Fibroblast of lung (primary cell): ENCODE results near the gene AMPD1.

ENCODE experiments used
- EZH2 ChIP-seq: IDR thresholded peaks from 2 replicates; pipeline ENCODE4 v1.5.1; 2012; ENCODE audit warnings: low read length, control low read depth, mild to moderate bottlenecking; ENCODE audit errors: missing control alignments
- TF ChIP-seq, protein P1 (sequence below), 2 donors: IDR thresholded peaks in 1 of 2; conservative IDR thresholded peaks in 1 of 2; 1 replicate in 1 of 2; 2 replicates in 1 of 2; pipeline ENCODE4 v1.5.1; 2011 to 2012; ENCODE audit warnings: low read length in 2 of 2, control low read depth in 1 of 2, inconsistent platforms in 1 of 2, low read depth in 1 of 2, mild to moderate bottlenecking in 1 of 2

DNA sequence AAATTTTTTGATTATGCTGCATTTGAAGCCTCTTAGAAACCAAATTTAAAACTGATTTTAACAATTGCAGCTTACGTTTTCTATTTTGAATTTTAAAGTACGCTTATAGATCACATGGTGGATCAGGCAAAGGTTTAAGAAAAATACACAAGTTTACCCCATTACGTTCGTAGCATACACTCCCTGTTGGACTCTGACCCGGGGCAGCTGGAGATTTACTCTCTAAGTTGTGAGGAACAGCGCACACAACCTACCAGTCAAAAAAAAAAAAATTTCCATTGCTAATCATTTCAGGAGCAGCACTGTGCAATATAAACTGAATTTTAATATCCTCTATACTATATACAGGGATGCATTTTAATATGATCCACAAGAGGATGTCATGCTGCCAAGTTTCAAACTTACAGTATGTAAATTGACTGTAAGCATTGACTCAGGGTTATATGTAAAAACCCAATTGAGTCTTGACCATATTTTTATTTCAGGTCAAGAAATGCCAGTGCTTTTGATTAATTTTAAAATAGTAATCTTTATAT is 42.0 kb upstream of the AMPD1 start:
- TF ChIP-seq, protein P1, sequence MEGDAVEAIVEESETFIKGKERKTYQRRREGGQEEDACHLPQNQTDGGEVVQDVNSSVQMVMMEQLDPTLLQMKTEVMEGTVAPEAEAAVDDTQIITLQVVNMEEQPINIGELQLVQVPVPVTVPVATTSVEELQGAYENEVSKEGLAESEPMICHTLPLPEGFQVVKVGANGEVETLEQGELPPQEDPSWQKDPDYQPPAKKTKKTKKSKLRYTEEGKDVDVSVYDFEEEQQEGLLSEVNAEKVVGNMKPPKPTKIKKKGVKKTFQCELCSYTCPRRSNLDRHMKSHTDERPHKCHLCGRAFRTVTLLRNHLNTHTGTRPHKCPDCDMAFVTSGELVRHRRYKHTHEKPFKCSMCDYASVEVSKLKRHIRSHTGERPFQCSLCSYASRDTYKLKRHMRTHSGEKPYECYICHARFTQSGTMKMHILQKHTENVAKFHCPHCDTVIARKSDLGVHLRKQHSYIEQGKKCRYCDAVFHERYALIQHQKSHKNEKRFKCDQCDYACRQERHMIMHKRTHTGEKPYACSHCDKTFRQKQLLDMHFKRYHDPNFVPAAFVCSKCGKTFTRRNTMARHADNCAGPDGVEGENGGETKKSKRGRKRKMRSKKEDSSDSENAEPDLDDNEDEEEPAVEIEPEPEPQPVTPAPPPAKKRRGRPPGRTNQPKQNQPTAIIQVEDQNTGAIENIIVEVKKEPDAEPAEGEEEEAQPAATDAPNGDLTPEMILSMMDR (conservative IDR thresholded peaks at IDR 0.05 in 1 of 2, IDR thresholded peaks at IDR 0.05 in 1 of 2; ENCODE audit: low read depth in 1 of 2, low read length in 2 of 2): no peak
- no peak for TF ChIP-seq EZH2
